Activated CD4-positive, alpha-beta T cell treated with anti-CD3 and anti-CD28 coated beads, Interleukin-2, amount 50 U/mL, for 16 hours (primary cell): ENCODE results near the gene RIMBP2.

Source experiments
- DNase-seq: peaks from one replicate; pipeline ENCODE4 v3.0.0-alpha.2; 2020

The RIMBP2 gene

DNA sequence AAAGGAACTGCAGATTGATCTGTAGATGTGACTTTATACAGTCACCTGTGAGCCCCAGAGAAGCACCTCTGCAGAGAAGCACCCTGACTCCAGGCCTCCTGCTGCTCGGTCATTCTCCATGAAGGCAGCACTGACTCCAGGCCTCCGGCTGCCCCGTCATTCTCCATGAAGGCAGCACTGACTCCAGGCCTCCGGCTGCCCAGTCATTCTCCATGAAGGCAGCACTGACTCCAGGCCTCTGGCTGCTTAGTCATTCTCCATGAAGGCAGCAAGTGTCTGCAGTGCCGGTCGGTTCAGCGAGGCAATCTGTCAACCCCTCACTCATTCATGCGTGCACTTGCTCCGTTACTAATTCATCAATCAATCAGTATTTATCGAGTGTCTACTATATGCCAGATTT is 218.1 kb downstream of the RIMBP2 start:
- DNase-seq = no peak

DNA sequence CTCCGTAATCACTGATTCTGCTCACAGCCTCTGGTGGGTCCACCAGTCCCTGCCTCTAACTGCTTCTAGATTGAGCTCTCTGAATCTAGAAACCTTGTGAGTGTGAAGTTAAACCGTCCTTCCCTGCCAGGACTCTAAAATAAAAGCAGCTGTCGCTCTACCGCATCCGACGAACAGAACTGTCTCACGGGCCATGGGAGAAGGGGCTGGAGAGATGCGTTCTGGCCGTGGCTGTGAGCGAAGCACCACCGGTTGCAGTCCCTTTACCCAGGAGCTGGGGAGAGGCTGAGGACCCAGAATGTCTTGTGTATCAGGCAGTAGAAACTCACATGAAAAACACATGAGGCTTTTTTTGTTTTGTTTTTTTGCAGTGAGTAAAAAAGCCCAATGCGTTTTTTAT is 218.8 kb downstream of the RIMBP2 start:
- no peak for DNase-seq

DNA sequence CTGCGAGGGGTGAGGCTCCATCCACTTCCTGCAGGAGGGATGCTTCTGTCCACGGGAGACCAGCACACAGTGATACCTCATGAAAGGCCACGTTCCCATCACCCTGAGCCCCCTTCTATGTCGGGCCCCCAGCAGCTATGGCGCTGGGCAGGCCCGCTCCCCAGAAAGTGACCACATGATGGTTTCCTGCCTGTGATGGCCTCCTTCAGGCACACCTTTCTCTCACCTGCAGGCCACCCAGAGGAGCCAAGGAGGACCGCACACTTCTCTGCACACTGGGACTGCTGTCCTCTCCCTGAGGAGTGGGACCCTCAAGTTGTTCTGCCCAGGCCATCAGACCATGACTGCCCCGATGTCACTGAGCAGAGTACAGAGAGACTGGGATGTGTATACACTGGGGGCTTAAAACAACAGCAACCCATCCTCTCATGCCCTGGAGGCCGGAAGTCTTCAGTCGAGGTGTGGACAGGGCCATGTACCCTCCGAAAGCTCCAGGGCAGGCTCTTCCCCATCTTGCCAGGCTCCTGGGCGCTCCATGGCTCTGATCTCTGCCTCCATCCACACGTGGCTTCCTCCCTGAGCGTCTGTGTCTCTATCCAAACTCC is 219.5 kb downstream of the RIMBP2 start:
- DNase-seq = no peak

DNA sequence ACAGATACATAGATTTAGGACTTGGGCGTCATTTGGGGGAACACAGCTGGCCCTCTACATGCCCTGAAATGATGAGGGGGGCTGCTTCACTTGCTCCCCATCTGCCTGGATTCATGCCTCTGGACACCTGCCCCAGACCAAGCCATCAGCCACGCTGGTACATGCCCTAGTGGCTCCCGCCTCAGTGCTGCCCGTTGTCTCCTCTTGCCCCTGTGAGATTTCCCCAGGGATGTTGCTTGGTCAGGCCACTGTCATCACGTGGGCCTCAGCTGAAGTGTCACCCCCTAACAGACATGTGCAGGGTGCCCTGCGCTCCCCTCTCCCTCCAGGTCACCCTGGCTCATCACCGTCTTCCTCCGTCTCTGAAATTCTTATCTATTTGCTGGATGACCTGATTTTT is 220.9 kb downstream of the RIMBP2 start:
- DNase-seq = no peak

DNA sequence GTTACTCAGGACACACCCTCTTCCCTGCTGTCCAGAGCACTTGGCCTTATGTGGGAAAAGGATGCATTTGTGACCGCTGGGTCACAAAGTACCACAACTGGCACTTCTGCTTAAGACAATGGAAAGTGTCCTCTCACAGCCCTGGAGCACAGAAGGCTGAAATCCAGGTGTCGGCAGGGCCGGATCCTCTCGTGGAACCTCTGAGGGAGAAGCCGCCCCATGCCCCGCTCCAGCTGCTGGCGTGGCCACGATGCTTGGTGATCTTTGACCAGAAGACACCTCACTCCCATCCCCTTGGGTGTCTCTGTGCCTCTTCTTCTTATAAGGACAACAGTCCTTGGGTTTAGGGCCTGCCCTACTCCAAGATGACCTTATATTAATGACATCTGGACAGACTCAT is 221.4 kb downstream of the RIMBP2 start:
- DNase-seq = no peak

DNA sequence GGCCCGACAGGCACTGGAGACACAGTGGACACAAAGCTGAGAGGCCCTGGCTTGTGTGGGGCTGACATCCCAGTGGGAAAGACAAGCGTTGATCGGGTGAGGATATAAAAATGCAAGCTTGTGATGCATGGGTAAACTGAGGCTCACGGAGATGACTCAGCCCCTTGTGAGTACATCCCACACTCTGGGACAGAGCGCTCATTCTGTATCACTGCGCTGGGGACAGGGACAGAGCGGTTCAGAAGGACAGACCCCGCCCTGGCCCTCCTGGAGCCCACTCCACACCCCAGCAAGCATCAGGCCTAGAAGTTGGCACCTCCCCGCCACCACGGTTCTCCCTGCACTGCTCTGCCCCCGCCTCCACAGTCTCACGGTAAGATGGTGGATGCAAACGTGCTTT is 222.1 kb downstream of the RIMBP2 start:
- DNase-seq = no peak

DNA sequence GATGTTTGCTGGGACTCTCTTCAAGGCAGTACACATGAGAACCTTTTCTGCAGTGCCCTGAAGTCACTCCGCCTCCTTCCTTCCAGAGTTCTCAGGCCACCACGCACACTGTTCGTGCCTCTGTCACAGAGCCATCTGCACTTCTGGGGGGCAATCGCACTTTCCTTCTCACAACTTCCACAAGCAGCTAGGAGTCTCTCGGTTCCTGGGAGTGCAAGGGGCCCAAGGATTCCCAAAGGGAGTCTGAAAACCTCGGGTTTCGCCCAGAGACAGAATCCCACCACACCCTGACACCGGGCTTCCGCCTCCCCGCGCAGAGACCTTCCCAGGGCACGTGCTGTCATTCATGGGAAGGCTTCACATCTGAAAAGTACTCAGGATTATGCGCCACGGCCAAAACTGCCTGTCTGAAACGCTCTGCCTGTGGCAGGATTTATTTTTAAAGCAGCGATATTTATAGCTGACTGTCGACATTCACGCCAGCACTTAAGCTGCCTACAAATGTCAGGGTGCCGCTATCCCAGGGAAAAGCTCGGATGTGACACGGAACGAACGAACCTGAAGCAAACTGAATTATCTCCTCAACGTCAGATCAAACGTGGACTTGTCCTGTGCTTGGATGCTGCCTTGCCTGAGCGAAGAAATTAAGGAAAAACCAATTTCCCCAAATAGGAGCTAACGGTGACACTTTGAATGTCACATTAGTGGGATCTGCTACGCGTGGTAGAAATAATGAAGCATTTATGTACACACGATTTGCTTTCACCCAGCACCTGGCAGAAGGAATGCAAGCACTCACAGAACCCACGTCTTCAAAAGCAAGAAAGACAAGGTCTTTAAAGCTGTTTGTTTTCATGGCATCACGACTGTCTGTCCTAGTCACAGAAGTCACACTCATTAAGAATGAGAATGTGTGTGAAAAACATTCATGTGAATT is 224.4 kb downstream of the RIMBP2 start:
- no peak for DNase-seq

DNA sequence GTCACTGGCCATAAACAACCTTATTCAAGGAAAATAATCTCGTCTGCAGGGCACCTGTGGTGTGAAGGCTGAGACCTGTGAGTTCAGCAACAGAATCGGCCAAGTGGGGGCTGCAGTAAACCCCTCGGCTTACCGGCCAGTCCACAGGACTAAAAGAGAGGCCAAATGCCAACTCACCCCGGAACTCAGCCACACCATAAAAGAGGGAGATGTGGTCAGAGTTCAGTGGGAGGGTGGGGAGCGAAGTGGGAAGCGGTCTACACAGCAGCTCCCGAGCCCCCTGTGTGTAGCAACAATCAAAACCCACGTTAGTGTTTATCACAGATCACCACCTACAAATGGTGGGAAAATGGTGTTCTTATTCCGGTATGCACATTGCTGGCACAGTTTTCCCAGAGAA is 225.4 kb downstream of the RIMBP2 start:
- DNase-seq = no peak

DNA sequence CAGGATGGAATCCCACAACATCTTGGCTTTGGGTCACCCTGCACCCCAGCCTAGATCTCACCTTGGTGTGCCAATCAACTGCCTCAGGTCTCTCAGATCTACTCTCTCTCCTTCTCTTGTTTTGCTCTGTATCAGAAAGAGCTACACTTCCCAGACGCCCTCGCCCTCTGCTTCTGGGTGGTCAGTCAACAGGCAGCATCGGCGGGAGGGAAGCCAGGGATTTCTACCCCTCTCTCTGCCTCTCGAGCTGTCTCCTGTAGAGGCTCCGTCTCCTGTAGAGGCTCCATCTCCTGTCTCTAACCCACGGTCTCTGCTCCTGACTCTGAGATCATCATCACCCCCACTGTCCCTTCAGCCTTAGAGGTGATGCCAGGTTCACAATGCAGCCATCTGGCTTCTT is 226.8 kb downstream of the RIMBP2 start:
- DNase-seq = no peak

DNA sequence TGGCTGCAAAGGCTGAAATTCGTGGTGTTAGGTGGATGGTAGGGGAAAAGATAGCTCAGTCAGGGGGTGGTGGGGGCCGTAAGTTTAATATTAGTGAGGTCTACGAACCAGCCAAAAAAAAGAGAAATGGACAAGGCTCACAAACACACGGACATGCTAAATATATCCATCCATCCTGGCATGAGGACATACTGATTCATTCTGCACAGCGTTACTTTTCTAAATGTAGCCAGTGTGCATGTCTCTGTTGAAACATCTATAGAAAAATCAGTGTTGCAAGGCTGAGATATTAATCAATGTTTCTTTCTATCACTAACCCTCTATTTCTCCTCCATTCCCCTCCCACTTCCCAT is 227.8 kb downstream of the RIMBP2 start:
- DNase-seq = no peak

DNA sequence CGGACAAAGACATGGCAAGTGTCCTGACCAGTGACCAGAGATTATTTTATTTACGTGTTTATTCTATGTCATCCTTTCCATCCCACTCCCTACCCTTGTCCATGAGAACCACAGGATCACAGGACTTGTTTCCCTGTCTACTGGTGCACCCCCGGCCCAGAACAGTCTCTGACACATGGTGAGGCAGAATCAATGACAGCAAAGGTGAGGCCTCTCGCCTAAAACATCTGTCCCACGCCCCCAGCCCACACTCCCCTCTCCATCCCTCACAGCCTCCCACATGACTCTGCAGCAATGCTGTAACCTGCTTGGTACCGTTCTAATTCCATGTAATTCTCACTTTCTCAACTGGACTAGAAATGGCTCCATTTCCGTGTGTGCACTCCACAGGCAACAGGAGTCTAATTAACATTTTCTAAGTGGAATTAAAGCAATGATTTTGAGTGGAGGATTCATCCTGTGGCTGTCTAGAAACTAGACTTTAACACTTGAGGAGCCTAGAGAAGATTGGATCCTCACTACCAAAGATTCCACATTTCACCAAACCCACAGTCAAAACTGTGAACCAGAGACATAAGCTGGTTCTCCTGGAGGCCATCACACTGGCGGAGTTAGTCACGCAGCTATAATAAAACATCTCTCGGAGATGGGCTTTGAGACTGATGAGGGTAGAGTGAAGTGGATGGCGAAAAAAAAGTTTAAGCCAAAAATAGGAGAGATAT is 228.3 kb downstream of the RIMBP2 start:
- DNase-seq = no peak

DNA sequence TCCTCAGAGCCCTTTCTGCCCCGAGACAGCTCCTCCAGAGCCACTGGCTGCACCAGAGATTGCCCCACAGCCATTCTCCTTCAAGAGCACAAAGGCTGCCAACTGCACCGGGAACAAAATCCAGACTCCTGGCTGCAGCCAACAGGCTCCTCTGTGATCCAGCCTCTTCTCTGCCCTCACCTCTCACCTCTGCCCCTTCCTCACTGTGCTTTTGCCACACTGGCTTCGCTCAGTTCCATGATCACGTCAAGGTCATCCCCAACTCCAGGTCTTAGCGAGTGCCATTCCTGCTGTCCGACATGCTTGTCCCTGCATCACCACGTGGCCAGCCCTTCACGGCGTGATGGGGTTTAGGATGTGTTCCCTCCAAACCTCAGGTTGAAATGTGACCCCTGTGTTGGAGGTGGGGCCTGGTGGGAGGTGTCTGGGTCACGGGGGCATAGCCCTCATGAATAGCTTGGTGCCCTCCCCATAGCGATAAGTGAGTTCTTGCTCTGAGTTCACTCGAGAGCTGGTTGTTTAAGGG is 229.1 kb downstream of the RIMBP2 start:
- no peak for DNase-seq

DNA sequence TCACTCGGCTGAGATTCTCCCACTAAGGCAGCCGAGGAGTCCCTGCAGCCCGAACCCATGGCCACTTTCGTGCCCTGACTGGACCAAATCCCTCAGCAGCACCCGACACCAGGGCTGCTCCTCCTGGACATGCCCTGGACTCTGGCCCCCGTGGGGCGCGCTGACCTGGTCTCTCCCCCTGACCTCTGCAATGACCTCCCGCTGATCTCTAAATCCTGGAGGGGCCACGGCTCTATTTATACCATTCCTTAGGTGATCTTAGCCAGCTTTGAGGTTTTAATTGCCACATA is 230.0 kb downstream of the RIMBP2 start:
- no peak for DNase-seq

DNA sequence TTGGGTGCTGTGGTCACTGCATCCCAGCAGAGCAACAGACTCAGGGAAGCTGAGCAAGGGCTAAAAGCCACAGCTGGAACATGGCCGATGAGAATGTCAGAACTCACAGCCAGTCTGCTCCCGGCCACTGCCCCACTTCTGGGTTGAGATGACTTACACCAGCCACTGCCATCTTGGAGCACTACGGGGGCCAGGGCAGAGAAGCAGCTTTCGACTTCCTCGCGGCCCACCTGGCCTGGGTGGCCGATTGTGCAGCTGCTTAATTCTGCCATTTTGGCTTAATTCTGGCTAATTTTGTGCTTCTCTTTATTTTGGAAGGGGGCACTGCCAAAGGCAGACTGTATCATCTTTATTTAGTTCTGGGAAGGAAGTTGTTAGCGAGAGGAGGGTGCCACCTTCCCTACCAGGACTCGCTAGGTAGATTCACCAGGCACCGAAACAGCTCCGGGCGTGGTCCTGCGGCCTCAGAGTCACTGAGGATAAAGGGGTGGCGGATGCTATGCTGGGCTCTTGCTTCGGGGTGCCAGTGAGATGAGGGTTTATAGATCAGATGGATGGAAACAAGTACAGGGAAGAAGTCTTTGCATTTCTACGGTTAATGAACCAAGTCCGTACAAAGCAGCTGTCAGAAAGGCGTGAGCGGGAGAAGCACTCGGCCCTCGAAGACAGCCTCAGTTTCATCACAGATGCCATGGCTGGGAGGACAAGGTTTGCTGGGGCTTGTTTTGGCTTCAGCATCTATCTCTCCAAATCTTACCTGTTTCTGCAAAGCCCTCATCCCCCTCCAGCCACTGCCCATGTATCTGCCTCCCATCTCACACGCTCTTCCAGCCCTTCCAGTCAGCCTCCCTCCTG is 230.6 kb downstream of the RIMBP2 start:
- DNase-seq = no peak

DNA sequence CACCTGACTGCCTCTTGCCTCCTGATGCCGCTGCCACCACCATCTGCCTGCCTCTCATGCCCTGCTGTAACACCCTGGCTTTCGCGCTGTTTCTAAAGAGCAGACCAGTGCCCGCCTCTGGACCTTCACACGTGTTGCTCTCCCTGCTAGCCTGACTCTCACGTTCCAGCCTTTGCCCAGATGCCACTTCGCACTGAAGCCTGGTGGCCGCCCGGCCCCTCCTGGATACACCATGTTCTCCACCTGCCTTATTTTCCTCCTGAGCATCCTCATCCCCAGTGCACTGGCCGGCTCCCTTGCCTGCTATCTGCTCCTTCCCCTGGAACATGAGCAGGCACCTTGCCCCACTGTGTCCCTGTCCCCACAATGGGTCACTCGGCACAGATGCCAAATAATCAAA is 231.9 kb downstream of the RIMBP2 start:
- DNase-seq = no peak

DNA sequence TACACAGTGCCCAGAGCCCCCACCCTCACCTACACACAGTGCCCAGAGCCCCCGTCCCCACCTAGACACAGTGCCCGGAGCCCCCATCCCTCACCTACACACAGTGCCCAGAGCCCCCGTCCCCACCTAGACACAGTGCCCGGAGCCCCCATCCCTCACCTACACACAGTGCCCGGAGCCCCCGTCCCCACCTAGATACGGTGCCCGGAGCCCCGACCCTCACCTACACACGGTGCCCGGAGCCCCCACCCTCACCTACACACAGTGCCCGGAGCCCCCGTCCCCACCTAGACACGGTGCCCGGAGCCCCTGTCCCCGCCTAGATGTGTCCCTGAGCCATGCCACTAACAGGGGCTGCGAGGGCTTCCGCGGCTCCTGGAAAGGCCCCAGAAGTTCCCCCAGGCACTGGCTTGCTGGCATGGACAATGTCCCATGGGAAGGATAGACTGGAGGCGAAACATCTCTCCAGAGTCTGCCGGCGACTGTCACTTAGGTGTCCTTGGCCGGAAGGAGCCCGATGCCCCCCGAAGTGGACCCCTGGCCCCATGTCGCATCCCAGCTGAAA is 232.4 kb downstream of the RIMBP2 start:
- DNase-seq = no peak

DNA sequence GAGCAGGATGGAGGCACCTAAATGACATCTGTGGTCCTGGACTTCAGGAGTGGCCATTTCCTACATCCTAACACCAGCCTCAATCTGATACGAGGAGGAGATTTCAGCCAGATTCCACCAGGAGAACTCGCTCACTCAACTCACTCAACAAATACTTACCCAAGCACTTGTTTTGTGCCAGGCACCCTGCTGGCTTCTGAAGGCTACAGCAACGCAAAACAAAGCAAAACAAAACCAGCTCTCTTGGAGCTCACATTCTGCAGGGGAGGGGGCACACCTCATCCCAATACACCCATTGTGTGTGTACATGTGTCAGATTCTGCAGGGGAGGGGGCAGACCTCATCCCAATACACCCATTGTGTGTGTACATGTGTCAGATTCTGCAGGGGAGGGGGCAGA is 233.7 kb downstream of the RIMBP2 start:
- no peak for DNase-seq

DNA sequence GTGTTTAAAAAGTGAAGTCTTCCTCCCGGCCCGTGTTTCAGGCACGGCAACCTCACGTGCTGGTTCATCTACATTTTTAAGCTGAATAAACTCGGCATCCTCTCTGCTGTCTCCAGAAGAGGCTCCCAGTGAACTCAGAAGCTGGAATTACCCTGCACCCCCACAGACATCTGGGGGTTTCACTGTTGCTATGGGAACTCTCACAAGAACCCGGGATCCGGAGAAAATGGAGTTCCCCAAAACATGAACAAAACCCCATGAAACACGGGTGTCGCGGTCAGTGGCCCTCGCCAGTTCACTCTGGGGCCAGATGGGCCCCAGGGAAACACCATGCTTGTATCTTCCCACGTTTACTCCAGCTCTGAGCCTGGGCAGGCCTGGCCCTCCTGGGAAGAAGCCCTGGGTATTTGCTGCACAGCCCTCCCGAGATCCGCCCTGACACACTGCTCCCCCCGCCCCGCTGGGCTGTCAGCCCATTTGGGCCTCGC is 234.7 kb downstream of the RIMBP2 start:
- no peak for DNase-seq

DNA sequence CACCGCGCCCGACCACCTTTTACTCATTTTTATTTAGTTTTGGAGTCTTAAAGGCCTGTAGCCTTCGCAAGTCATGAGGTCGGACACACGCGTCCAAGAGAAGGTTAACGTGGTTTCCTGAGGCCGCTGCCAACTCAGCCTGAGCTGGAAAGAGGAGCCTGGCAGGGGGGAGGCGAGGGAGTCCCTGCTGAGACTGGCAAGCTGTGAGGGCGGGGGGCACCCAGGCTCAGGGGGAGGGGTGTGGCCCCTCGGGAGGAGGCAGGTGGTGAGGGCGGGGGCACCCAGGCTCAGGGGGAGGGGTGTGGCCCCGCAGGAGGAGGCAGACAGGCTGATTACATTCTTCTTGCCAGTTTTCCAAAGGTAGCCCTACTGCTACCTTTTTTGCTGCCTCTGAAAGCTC is 235.2 kb downstream of the RIMBP2 start:
- DNase-seq = no peak

DNA sequence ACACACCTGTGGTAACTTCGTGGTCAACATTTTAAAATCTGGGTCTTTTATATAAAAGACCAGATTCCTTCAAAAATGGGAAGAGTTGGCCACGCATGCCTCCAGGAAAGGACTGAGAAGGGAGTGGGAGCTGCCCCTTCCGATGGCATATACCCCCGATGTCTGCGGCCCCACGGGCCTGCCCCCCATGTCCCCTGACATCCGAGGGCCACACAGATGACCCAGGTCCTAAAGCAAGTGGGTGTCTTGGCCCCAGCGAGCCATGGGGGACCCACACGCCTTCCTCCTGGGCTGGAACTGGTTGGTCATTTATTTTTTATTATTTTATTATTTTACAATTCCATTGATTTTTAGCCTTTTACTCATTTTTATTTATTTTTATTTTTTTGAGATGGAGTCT is 235.9 kb downstream of the RIMBP2 start:
- no peak for DNase-seq

DNA sequence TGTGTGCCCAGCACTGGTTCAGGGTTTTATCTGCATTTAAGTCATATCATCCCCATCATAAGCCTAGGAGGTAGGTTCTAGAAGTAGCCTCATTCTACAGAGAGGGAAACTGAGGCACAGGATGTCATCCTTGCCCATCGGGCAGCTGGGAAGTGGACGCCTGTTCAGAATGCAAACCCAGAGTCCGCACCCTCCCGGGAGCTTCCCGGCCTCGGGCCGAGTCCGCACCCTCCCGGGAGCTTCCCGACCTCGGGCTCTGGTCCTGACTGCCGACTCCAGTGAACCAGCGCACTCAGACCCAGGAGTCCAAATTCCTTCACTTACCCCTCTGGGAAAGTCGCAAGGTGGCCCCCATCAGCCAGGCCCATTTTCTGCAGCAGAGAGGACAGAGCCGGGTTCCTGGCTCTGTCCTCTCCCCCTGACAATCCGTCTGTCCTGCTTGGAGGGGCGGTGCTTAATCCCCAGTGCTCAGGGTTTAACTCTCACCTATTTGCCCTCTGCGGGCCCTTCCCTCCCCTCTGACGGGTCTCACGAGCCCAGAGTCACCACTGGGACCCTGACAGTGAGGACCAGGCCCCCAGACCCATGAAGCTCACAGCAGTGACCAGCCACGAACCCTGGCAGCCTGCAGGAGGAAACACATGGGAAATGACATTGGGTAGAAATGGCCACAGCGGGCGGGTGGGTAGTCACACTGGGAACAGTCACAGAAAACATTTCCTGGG is 236.5 kb downstream of the RIMBP2 start:
- no peak for DNase-seq

DNA sequence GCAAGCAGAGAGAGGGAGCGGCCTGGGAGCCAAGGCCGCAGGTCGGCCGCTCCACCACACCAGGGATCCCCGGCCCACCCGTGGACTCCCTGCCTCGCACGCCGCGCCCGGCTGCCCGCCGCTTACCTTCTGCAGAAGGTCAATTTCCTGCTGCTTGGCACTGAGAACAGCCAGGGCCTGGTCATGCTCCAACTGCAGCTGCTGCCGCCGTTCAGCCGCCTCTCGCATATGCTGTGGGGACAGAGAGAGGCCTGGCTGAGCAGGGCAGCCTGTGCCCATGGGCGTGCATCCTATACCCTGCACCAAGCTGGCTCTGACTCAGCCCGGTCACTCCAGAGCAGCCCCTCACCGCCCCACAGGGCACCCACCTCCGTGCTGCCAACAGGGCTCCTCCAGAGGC is 237.3 kb downstream of the RIMBP2 start:
- DNase-seq = no peak
